ENCODE measurements around the gene TDRKH.
A peak's percentile ranks its signal among the peaks of the same experiment; 100 is the strongest.
"Not testable (repeated sequence)": the region's sequence is repeated elsewhere in the genome, so short reads cannot be mapped to it uniquely, and the experiment has no call there.

TDRKH gene

GRCh38 chr1:151801310-151801820 lies 11.1 kb upstream of the TDRKH start:
- no peak for DNase-seq

GRCh38 chr1:151800830-151801229 lies 10.5 kb upstream of the TDRKH start:
- DNase-seq = no peak

GRCh38 chr1:151799179-151800022 lies 9.1 kb upstream of the TDRKH start:
- no peak for DNase-seq

GRCh38 chr1:151798571-151798970 lies 8.3 kb upstream of the TDRKH start:
- no peak for DNase-seq

- DNase-seq = peak in 1 of 2 donors; percentile 21
Measured at GRCh38 chr1:151790940-151791651, 796 bp upstream of the TDRKH start.

GRCh38 chr1:151787689-151788088 lies 2.6 kb downstream of the TDRKH start:
- no peak for DNase-seq

- DNase-seq = peak in 1 of 2 donors; percentile 39
Measured at GRCh38 chr1:151783796-151784195, 6.5 kb downstream of the TDRKH start.

- DNase-seq = no peak
Measured at GRCh38 chr1:151782741-151783140, 7.6 kb downstream of the TDRKH start.

GRCh38 chr1:151782026-151782425 lies 8.3 kb downstream of the TDRKH start:
- DNase-seq = not testable (repeated sequence)

- DNase-seq = peak; percentile 23 to 34
Measured at GRCh38 chr1:151780736-151781135, 9.6 kb downstream of the TDRKH start.

- DNase-seq = no peak
Measured at GRCh38 chr1:151779852-151780251, 10.4 kb downstream of the TDRKH start.

GRCh38 chr1:151777317-151777716 lies 13.0 kb downstream of the TDRKH start:
- DNase-seq = no peak

- no peak for DNase-seq
Measured at GRCh38 chr1:151776665-151777062, 13.6 kb downstream of the TDRKH start.

GRCh38 chr1:151775894-151776664 lies 14.2 kb downstream of the TDRKH start:
- DNase-seq = no peak

- DNase-seq = no peak
Measured at GRCh38 chr1:151774256-151774922, 15.9 kb downstream of the TDRKH start.

GRCh38 chr1:151773702-151774101 lies 16.6 kb downstream of the TDRKH start:
- no peak for DNase-seq

GRCh38 chr1:151769270-151769669 lies 21.0 kb downstream of the TDRKH start:
- DNase-seq = not testable (repeated sequence)

GRCh38 chr1:151768351-151769066 lies 21.8 kb downstream of the TDRKH start:
- peak in 1 of 2 donors; percentile 20 for DNase-seq

- no peak for DNase-seq
Measured at GRCh38 chr1:151763990-151764389, 26.3 kb downstream of the TDRKH start.

GRCh38 chr1:151762941-151763921 lies 27.1 kb downstream of the TDRKH start, which contains the start of gene MRPL9:
Gene MRPL9, minus strand, starts transcription at chr1:151763496. Its CDS starts 17 bp downstream, at chr1:151763479.
- peak; percentile 66 to 76 for DNase-seq
